ENCODE results near the gene ZNF441. TPM values are rescaled to one million over a fixed set of nuclear protein-coding genes. Genes with fewer than 3 reads are reported as not detected.

ZNF441 gene
- total RNA-seq, 1 donor from 2014 or later: 10.6 TPM

- H3K4me1 Mint-ChIP-seq (ENCODE audit: low read depth, unreplicated experiment): no peaks in the 10 kb centered on the region
- TF ChIP-seq CTCF (IDR thresholded peaks at IDR 0.05; ENCODE audit: partially characterized antibody, unreplicated experiment): no peak
- H3K36me3 Mint-ChIP-seq (ENCODE audit: unreplicated experiment): peaks cover 53% of the 10 kb centered on the region
- H3K27ac Mint-ChIP-seq (ENCODE audit: unreplicated experiment): no peak overlapping the region
- no peak for DNase-seq
- no peaks in the 10 kb centered on the region for H3K27me3 Mint-ChIP-seq (ENCODE audit: unreplicated experiment)
- no peak overlapping the region for H3K4me3 Mint-ChIP-seq (ENCODE audit: unreplicated experiment)
- H3K9me3 Mint-ChIP-seq (ENCODE audit: unreplicated experiment): peaks cover 17% of the 10 kb centered on the region
These were observed 65.6 kb downstream of the ZNF441 start for GRCh38 chr19:11832253-11832912.

DNA sequence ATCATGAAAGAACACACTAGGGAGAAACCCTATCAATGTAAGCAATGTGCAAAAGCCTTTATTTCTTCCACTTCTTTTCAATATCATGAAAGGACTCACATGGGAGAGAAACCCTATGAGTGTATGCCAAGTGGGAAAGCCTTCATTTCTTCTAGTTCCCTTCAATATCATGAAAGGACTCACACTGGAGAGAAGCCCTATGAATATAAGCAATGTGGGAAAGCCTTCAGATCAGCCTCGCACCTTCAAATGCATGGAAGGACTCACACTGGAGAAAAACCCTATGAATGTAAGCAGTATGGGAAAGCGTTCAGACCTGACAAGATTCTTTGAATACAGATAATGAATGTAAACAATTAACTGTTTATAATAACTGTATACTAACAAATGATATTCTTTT, 66.7 kb downstream of the ZNF441 start:
- no peak for DNase-seq
- H3K27me3 Mint-ChIP-seq (ENCODE audit: unreplicated experiment): no peaks in the 10 kb centered on the region
- H3K4me3 Mint-ChIP-seq (ENCODE audit: unreplicated experiment): no peak overlapping the region
- peaks cover 17% of the 10 kb centered on the region for H3K9me3 Mint-ChIP-seq (ENCODE audit: unreplicated experiment)
- no peak for TF ChIP-seq CTCF (IDR thresholded peaks at IDR 0.05; ENCODE audit: partially characterized antibody, unreplicated experiment)
- H3K27ac Mint-ChIP-seq (ENCODE audit: unreplicated experiment): no peak overlapping the region
- H3K4me1 Mint-ChIP-seq (ENCODE audit: low read depth, unreplicated experiment): no peaks in the 10 kb centered on the region
- H3K36me3 Mint-ChIP-seq (ENCODE audit: unreplicated experiment): peaks cover 48% of the 10 kb centered on the region

Other genes starting within 250 kb of the ZNF441 start
- gene ECSIT, start 237.9 kb upstream of the ZNF441 start, total RNA-seq (ENCODE audit: unreplicated experiment): 43.2 TPM
- 2.3 TPM for gene CNN1, start 228.1 kb upstream of the ZNF441 start, total RNA-seq (ENCODE audit: unreplicated experiment)
- 50.7 TPM for gene ELOF1, start 207.8 kb upstream of the ZNF441 start, total RNA-seq (ENCODE audit: unreplicated experiment)
- gene ACP5, start 189.4 kb upstream of the ZNF441 start, total RNA-seq (ENCODE audit: unreplicated experiment): not detected
- 48.2 TPM for gene ZNF627, start 169.5 kb upstream of the ZNF441 start, total RNA-seq (ENCODE audit: unreplicated experiment)
- gene ZNF823, start 28.1 kb upstream of the ZNF441 start, total RNA-seq (ENCODE audit: unreplicated experiment): 8.5 TPM
- gene ZNF491, start 31.5 kb downstream of the ZNF441 start, total RNA-seq (ENCODE audit: unreplicated experiment): 26.0 TPM
- 20.3 TPM for gene ZNF440, start 47.3 kb downstream of the ZNF441 start, total RNA-seq (ENCODE audit: unreplicated experiment)
- 21.1 TPM for gene ZNF439, start 81.7 kb downstream of the ZNF441 start, total RNA-seq (ENCODE audit: unreplicated experiment)
- gene ZNF69, start 120.8 kb downstream of the ZNF441 start, total RNA-seq (ENCODE audit: unreplicated experiment): 29.6 TPM
- gene ZNF700, start 158.1 kb downstream of the ZNF441 start, total RNA-seq (ENCODE audit: unreplicated experiment): 17.8 TPM
- gene ZNF763, start 198.0 kb downstream of the ZNF441 start, total RNA-seq (ENCODE audit: unreplicated experiment): 10.3 TPM